Epithelial cell of esophagus (primary cell): Measurements from ENCODE around the gene LPCAT3.

ENCODE experiments used
- DNase-seq: peaks from one replicate; pipeline ENCODE4 v3.0.0; 2010; ENCODE audit warnings: low read depth
- H3K4me3 ChIP-seq: 2 replicates; pipeline ENCODE4 v1.5.1; 2011; ENCODE audit warnings: mild to moderate bottlenecking, low read length, control low read depth
- TF ChIP-seq, protein P1 (sequence below): IDR thresholded peaks from 2 replicates; pipeline ENCODE4 v1.5.1; 2011; ENCODE audit warnings: low read depth, mild to moderate bottlenecking, low read length, control low read depth, inconsistent platforms; ENCODE audit not compliant: insufficient read depth; ENCODE audit errors: missing control alignments

Gene LPCAT3

DNA sequence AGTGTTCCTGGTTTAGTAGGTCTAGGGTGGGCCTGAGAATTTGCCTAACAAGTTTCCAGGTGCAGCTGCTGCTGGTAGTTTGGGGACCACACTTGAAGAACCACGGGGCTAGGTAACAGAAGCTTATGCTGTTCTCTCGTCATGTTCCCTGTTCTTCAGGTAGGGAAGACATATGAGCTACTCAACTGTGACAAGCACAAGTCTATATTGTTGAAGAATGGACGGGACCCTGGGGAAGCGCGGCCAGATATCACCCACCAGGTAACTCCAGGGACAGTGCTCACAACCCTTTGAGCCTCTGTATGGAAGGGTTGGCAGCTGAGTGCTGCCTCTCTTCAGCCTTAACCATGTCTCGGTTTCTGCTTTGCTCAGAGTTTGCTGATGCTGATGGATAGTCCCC is 44.1 kb downstream of the LPCAT3 start:
- DNase-seq = no peak
- no peak overlapping the region for H3K4me3 ChIP-seq
- TF ChIP-seq, protein P1, sequence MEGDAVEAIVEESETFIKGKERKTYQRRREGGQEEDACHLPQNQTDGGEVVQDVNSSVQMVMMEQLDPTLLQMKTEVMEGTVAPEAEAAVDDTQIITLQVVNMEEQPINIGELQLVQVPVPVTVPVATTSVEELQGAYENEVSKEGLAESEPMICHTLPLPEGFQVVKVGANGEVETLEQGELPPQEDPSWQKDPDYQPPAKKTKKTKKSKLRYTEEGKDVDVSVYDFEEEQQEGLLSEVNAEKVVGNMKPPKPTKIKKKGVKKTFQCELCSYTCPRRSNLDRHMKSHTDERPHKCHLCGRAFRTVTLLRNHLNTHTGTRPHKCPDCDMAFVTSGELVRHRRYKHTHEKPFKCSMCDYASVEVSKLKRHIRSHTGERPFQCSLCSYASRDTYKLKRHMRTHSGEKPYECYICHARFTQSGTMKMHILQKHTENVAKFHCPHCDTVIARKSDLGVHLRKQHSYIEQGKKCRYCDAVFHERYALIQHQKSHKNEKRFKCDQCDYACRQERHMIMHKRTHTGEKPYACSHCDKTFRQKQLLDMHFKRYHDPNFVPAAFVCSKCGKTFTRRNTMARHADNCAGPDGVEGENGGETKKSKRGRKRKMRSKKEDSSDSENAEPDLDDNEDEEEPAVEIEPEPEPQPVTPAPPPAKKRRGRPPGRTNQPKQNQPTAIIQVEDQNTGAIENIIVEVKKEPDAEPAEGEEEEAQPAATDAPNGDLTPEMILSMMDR = no peak

DNA sequence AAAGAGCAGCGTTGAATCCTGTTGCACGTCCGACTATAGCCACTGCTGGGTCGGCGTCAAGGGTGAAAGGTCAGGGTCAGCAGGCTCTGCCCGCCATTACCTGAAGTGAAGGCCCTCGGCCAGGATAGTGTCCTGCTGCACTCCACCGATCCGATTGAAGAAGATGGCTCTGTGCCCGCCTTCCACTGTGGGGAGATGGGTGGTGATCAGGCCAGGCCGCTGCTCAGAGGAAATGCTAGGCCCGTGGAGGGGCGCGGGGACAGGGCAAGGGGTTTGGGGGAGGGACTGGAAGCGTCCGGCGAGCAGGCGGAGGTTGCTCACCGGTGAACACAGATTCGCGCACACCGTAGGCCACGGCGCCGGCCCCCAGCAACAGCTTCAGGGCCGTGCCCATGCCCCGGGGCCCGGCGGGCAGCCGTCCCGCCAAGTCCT is 48.2 kb downstream of the LPCAT3 start:
- TF ChIP-seq, protein P1 = no peak
- H3K4me3 ChIP-seq = peak overlapping the region; percentile 100

DNA sequence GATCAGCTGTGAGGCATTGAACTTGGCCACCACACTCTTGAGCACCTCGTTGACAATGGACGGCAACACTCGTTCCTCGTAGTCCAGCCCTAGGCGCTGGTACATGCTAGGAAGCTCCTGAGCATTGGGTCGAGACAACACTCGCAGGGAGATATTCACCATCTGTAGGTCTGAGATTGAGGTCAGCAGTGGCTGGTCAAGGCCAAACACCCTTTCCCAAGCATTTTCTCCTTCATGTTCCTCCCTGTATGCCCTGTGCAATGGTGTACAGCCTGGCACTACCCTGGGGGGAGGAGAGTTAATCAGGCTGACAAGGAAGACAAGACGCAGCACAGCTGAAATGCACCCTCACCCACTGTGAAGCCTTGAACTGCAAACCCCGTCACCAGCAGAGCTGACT is 49.9 kb downstream of the LPCAT3 start:
- TF ChIP-seq, protein P1 = no peak
- no peak overlapping the region for H3K4me3 ChIP-seq
- no peak for DNase-seq

More for the DNA sequence above, 48.2 kb downstream of the LPCAT3 start:
- no peak for DNase-seq

DNA sequence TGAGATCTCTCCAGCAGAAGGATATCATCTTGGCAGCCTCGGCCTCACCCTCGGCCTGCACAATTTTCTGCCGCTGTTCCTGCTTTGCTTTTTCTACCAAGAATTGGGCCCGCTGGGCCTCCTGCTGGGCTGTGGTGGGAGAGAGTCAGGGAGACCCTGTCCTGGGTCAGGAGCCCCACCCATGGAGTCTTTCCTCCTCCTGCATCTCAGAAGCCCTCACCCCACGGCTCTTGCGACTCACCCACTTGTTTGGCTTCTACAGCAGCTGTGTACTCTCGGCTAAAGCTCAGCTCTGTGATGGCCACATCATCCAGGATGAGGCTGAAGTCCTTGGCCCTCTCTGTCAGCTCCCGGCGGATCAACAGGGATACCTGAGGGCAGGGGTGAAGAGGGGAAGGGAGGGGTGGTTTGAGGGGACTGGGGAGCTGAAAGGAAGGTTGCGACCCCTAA is 50.6 kb downstream of the LPCAT3 start:
- no peak overlapping the region for H3K4me3 ChIP-seq
- DNase-seq = no peak
- TF ChIP-seq, protein P1 = no peak

DNA sequence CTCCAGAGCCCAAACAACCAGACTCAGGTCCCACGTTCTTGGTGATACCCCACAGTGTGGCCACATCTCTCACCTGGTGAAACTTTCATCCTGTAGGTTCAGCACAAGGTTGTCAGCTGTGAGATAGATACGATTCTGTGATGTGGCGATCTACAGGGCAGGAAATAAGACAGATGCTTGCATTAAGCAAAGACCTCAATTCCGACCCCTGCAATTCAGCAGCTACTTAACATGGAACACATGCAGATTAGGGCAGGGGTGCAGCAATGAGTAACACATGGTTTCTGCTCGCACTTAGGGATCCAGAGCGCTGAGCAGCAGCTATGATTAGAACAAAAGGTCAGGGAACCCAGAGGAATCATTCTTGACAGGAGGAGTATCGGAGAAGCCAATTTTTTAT is 51.9 kb downstream of the LPCAT3 start:
- TF ChIP-seq, protein P1 = no peak
- no peak for DNase-seq
- no peak overlapping the region for H3K4me3 ChIP-seq

DNA sequence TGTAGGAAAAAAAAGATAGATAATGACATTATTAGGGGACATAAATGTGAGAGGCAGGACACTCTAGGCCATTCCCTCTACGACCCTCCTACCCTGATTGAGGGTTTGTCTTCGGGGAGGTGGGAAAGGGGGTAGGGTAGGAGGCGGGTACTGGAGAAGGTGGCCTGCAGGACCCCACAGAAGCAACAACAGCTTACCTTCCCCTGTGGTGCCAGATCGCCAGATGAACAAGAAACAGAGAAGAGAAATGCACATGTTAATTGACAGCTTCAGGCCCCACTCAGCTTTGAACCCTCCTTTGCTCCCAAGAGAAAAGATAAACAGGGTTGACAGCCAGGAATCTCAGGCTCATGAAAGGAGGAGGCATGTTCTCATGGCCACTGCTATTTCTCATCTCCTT is 52.6 kb downstream of the LPCAT3 start:
- no peak overlapping the region for H3K4me3 ChIP-seq
- TF ChIP-seq, protein P1 = no peak
- no peak for DNase-seq

DNA sequence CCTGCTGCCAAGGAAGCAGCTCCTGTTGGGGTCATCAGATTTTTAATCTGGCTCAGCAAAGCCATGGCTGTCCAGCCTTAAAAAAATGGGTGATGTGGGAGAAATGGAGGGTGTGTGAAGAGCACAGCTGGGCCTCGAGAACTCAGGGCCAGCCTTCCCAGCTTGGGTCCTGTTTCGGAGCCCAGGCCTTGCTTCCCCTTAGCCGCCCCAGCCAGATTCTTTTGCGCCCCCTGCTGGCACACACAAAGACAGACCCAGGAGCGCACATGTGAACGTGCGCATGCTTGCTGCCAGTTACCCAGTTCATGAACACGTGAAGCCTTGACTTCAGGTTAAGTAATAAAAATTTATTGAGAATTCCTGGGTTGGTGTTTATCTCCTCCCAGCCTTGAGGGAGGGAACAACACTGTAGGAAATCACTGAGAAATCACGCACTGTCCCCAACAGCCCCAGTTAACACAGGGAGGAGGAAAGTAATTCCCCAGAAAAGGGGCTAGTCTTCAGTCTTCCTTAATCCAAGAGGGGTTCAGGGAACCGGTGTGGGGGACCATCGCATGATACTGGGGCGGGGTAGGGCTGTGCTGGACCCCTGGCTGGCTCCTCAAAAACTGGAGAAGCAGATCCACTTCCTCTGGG is 53.1 kb downstream of the LPCAT3 start:
- peak; percentile 94 for DNase-seq
- peak overlapping the region; percentile 98 for H3K4me3 ChIP-seq
- TF ChIP-seq, protein P1 = peak; percentile 89
